K562 (cell line): ENCODE measurements around the gene TMEM158. TPM values are rescaled to one million over a fixed set of nuclear protein-coding genes. Genes with fewer than 3 reads are reported as not detected.
A peak's percentile ranks its signal among the peaks of the same experiment; 100 is the strongest.

Source experiments
- JUN ChIP-seq, 2 experiments: sonication (generic) in 1 of 2; formaldehyde crosslinking in 1 of 2; IDR thresholded peaks; 2 replicates each; pipeline versions ENCODE4 v1.6.1 to v1.8.0; 2012 to 2022; ENCODE audit warnings: borderline replicate concordance in 2 of 2, mild to moderate bottlenecking in 2 of 2, improper control_type of control experiment in 1 of 2, low read depth in 1 of 2, low read length in 1 of 2, missing genetic modification reagents in 1 of 2
- JUND ChIP-seq, 2 experiments: IDR thresholded peaks; 2 replicates in 1 of 2; 3 replicates in 1 of 2; pipeline ENCODE4 v1.6.1; 2011; ENCODE audit warnings: borderline replicate concordance in 2 of 2, low read depth in 2 of 2, low read length in 2 of 2, improper control_type of control experiment in 1 of 2, missing biosample characterization in 1 of 2, missing genetic modification characterization in 1 of 2, missing genetic modification reagents in 1 of 2
- MNT ChIP-seq, 2 experiments: fragments of 450-650 bp; conservative IDR thresholded peaks; 2 replicates each; pipeline ENCODE4 v1.6.1; 2017; ENCODE audit warnings: mild to moderate bottlenecking in 2 of 2, moderate library complexity in 2 of 2
- PHB2 ChIP-seq: fragments of 450-650 bp; IDR thresholded peaks from 2 replicates; pipeline ENCODE4 v1.6.1; 2017; ENCODE audit warnings: low read depth
- RAD21 ChIP-seq, 2 experiments: fragments of 250-450 bp in 1 of 2; fragments of 450-650 bp in 1 of 2; sonication (Bioruptor Pico) in 1 of 2; formaldehyde crosslinking in 1 of 2; IDR thresholded peaks in 1 of 2; conservative IDR thresholded peaks in 1 of 2; 2 replicates each; pipeline versions ENCODE4 v1.4.0 to v1.8.0; 2020 to 2022; ENCODE audit warnings: mild to moderate bottlenecking in 2 of 2, moderate library complexity in 1 of 2
- SMAD4 ChIP-seq: fragments of 250-450 bp; sonication (Bioruptor Pico); conservative IDR thresholded peaks from 2 replicates; pipeline ENCODE4 v1.8.0; 2021; ENCODE audit warnings: inconsistent platforms, mild to moderate bottlenecking, moderate library complexity
- SMC3 ChIP-seq: conservative IDR thresholded peaks from 2 replicates; pipeline ENCODE4 v1.6.1; 2011; ENCODE audit warnings: low read depth, low read length, improper control_type of control experiment; ENCODE audit not compliant: insufficient read depth
- SRSF3 ChIP-seq: fragments of 200-400 bp; formaldehyde crosslinking; IDR thresholded peaks from 2 replicates; pipeline ENCODE4 v1.6.1; 2016; ENCODE audit warnings: mild to moderate bottlenecking, low read length, moderate library complexity; ENCODE audit not compliant: insufficient read depth
- YY1 ChIP-seq, 3 experiments: IDR thresholded peaks; 2 replicates each; pipeline ENCODE4 v1.6.1; 2011; ENCODE audit warnings: low read length in 2 of 3, mild to moderate bottlenecking in 2 of 3, moderate library complexity in 2 of 3, borderline replicate concordance in 1 of 3, control low read depth in 1 of 3, low read depth in 1 of 3; ENCODE audit not compliant: insufficient read depth in 3 of 3, insufficient replicate concordance in 2 of 3, control insufficient read depth in 1 of 3, insufficient read length in 1 of 3; ENCODE audit errors: extremely low read depth in 1 of 3
- ZFP36 ChIP-seq: fragments of 150-350 bp; IDR thresholded peaks from 2 replicates; pipeline ENCODE4 v1.6.1; 2018; ENCODE audit warnings: low read length, low read depth; ENCODE audit not compliant: partially characterized antibody
- ZNF165 ChIP-seq: fragments of 250-450 bp; sonication (Bioruptor Pico); IDR thresholded peaks from 2 replicates; pipeline ENCODE4 v1.4.0; 2020; ENCODE audit warnings: borderline replicate concordance
- ZNF224 ChIP-seq: sonication (generic); formaldehyde crosslinking; IDR thresholded peaks from 2 replicates; pipeline ENCODE4 v1.8.0; 2022; ENCODE audit warnings: mild to moderate bottlenecking, missing genetic modification reagents
- ZNF24 ChIP-seq: fragments of 450-650 bp; IDR thresholded peaks from 2 replicates; pipeline ENCODE4 v1.6.1; 2016
- ZNF384 ChIP-seq: IDR thresholded peaks from 2 replicates; pipeline ENCODE4 v1.6.1; 2012; ENCODE audit warnings: low read depth, low read length, improper control_type of control experiment
- ZNF518B ChIP-seq: fragments of 250-450 bp; sonication (Bioruptor Pico); IDR thresholded peaks from 2 replicates; pipeline ENCODE4 v1.5.0; 2021; ENCODE audit warnings: mild to moderate bottlenecking, moderate library complexity
- ZNF639 ChIP-seq, 2 experiments: fragments of 200-800 bp in 1 of 2; sonication (Bioruptor generic) in 1 of 2; sonication (generic) in 1 of 2; formaldehyde crosslinking in 1 of 2; IDR thresholded peaks in 1 of 2; conservative IDR thresholded peaks in 1 of 2; 2 replicates each; pipeline versions ENCODE4 v1.5.0 to v1.6.1; 2016 to 2020; ENCODE audit warnings: missing compliant biosample characterization in 1 of 2, missing genetic modification characterization in 1 of 2, missing genetic modification reagents in 1 of 2
- polyA plus RNA-seq, 8 experiments: library from polyadenylated mRNA; depleted of rRNA in 4 of 8; stranded (reverse) in 5 of 8; unstranded in 3 of 8; fragments of >200 nt; fragmentation: Nextera tagmentation in 2 of 8; fragmentation: Illumina TruSeq in 1 of 8; extraction: Ambion mirVana in 2 of 8; extraction: Trizol in 1 of 8; gene quantifications; 2 replicates each; pipeline versions ENCODE4 v1.2.1 to v1.2.3, GENCODE V29; 2011 to 2014; ENCODE audit warnings: inconsistent platforms in 1 of 8, missing spikeins in 1 of 8
- total RNA-seq, 7 experiments: library from RNA; depleted of rRNA in 6 of 7; stranded (reverse); fragments of >200 nt in 6 of 7; fragmentation: Illumina TruSeq in 2 of 7; extraction: Trizol in 2 of 7; gene quantifications; 2 replicates each; pipeline versions ENCODE4 v1.2.1 to v1.2.3, GENCODE V29; 2011 to 2021; ENCODE audit warnings: low replicate concordance in 1 of 7

The TMEM158 gene
- total and polyA plus RNA-seq, 9 of the 15 experiments (the other 6 are each of a cell fraction or from before 2014, with no cell fraction given): 2.2 to 46.5 (median 8.4) TPM

GRCh38 chr3:45210308-45211041 lies 15.6 kb downstream of the TMEM158 start (continued):
- TF ChIP-seq SMC3 (peak; percentile 99), SRSF3 (no peak), ZFP36 (peak; percentile 37), ZNF384 (peak; percentile 64; the same call in 1 of the 2 replicates), ZNF165 (CRISPR knock-in tag) (no peak), PHB2 (no peak), ZNF639 (CRISPR knock-in tag; conservative IDR thresholded peaks at IDR 0.05 in 1 of 2, IDR thresholded peaks at IDR 0.05 in 1 of 2) (peak in 1 of 2 experiments; percentile 41; a peak in 1 of 4 replicates), RAD21 (CRISPR knock-in tag; conservative IDR thresholded peaks at IDR 0.05 in 1 of 2, IDR thresholded peaks at IDR 0.05 in 1 of 2) (peak; percentile 96 to 98), YY1 (IDR thresholded peaks at IDR 0.05; ENCODE audit: borderline replicate concordance in 1 of 3, control insufficient read depth in 1 of 3, extremely low read depth in 1 of 3, insufficient read depth in 3 of 3, insufficient read length in 1 of 3, insufficient replicate concordance in 2 of 3, low read depth in 1 of 3, low read length in 2 of 3) (peak in 2 of 3 experiments; percentile 23 to 35), SMAD4 (CRISPR knock-in tag) (peak; percentile 43; the same call in 1 of the 2 replicates), ZNF224 (CRISPR knock-in tag) (no peak), JUN (IDR thresholded peaks at IDR 0.05; ENCODE audit: borderline replicate concordance, low read depth, low read length) (peak; percentile 71; the same call in 1 of the 2 replicates), JUN (CRISPR knock-in tag; IDR thresholded peaks at IDR 0.05; ENCODE audit: borderline replicate concordance) (no peak), JUND (IDR thresholded peaks at IDR 0.05; ENCODE audit: borderline replicate concordance, low read depth, low read length) (peak; percentile 55), JUND (tag; IDR thresholded peaks at IDR 0.05; ENCODE audit: borderline replicate concordance, low read depth, low read length) (peak; percentile 73; the same call in 1 of the 3 replicates), ZNF518B (CRISPR knock-in tag) (no peak), ZNF24 (peak; percentile 48; the same call in 1 of the 2 replicates), MNT (conservative IDR thresholded peaks at IDR 0.05) (peak in 1 of 2 experiments; percentile 50; a peak in 1 of 4 replicates)
